Pulmonary artery endothelial cell (primary cell): Measurements from ENCODE around the gene GCK. TPM values are rescaled to one million over a fixed set of nuclear protein-coding genes. Genes with fewer than 3 reads are reported as not detected.

Source experiments
- DNase-seq: peaks from one replicate; pipeline ENCODE4 v3.0.0-alpha.2; 2011; ENCODE audit warnings: low read depth, low spot score
- total RNA-seq: library from RNA; depleted of rRNA; stranded (reverse); fragments of >200 nt; gene quantifications from 2 replicates; pipeline ENCODE4 v1.2.3, GENCODE V29; 2014

Gene GCK
- total RNA-seq, 1 donor from 2014 or later, result 0.26 TPM

- DNase-seq, result no peak
Measured at GRCh38 chr7:44105832-44106231, 83.4 kb downstream of the GCK start.

GRCh38 chr7:44104860-44105771 is 84.1 kb downstream of the GCK start:
- DNase-seq, result no peak

- DNase-seq, result no peak
Measured at GRCh38 chr7:44103923-44104859, 85.0 kb downstream of the GCK start, which contains the start of gene AEBP1. Gene AEBP1, plus strand, starts transcription at chr7:44104345. Its CDS starts 321 bp downstream, at chr7:44104666.

GRCh38 chr7:44103566-44103922 is 85.7 kb downstream of the GCK start:
- DNase-seq, result no peak

- DNase-seq, result no peak
Measured at GRCh38 chr7:44102846-44103565, 86.2 kb downstream of the GCK start.

- DNase-seq, result no peak
Measured at GRCh38 chr7:44101966-44102845, 87.0 kb downstream of the GCK start.

- no peak for DNase-seq
Measured at GRCh38 chr7:44101303-44101965, 87.8 kb downstream of the GCK start.

GRCh38 chr7:44100458-44101302 is 88.6 kb downstream of the GCK start:
- no peak for DNase-seq

- no peak for DNase-seq
Measured at GRCh38 chr7:44099669-44100068, 89.6 kb downstream of the GCK start.

GRCh38 chr7:44098092-44099068 is 90.9 kb downstream of the GCK start:
- no peak for DNase-seq

GRCh38 chr7:44097064-44097932 is 91.9 kb downstream of the GCK start:
- no peak for DNase-seq

GRCh38 chr7:44096326-44096881 is 92.8 kb downstream of the GCK start:
- no peak for DNase-seq

- DNase-seq, result no peak
Measured at GRCh38 chr7:44095781-44096180, 93.5 kb downstream of the GCK start.

- no peak for DNase-seq
Measured at GRCh38 chr7:44094883-44095592, 94.2 kb downstream of the GCK start.

GRCh38 chr7:44094365-44094764 is 94.9 kb downstream of the GCK start:
- no peak for DNase-seq
